SK-MEL-5 (cell line): ENCODE results near the gene LYRM2. TPM values are rescaled to one million over a fixed set of nuclear protein-coding genes. Genes with fewer than 3 reads are reported as not detected.
A peak's percentile ranks its signal among the peaks of the same experiment; 100 is the strongest.

Source experiments
- DNase-seq: peaks from one replicate; pipeline ENCODE4 v3.0.0-alpha.2; 2016; ENCODE audit warnings: low read depth, low spot score
- in situ Hi-C: cut with HindIII; loops from 2 replicates; pipeline ENCODE4 v1.10.0; 2016; ENCODE audit warnings: low sequenced_read_pairs, high pct_unique_total_duplicates, low pct_unique_long_range_greater_than_20kb
- total RNA-seq: library from RNA; depleted of rRNA; stranded (reverse); fragments of >200 nt; shearing (Covaris generic); gene quantifications from 2 replicates; pipeline ENCODE4 v1.2.3, GENCODE V29; 2014

Gene LYRM2
- total RNA-seq, 1 experiment from 2014 or later, result 35.2 TPM

GRCh38 chr6:89575562-89575960, 63.0 kb downstream of the LYRM2 start:
- in situ Hi-C loops, result no loop called here
- no peak for DNase-seq

GRCh38 chr6:89574910-89575561, 63.5 kb downstream of the LYRM2 start:
- DNase-seq, result no peak
- in situ Hi-C loops, result no loop called here

GRCh38 chr6:89567630-89568390, 70.7 kb downstream of the LYRM2 start:
- no peak for DNase-seq
- in situ Hi-C loops, result no loop called here

- in situ Hi-C loops, result no loop called here
- DNase-seq, result no peak
Measured at GRCh38 chr6:89566930-89567629, 71.5 kb downstream of the LYRM2 start.

- DNase-seq, result no peak
- in situ Hi-C loops, result no loop called here
Measured at GRCh38 chr6:89566008-89566800, 72.3 kb downstream of the LYRM2 start.

GRCh38 chr6:89564752-89565427, 73.7 kb downstream of the LYRM2 start:
- DNase-seq, result no peak
- in situ Hi-C loops, result no loop called here

- in situ Hi-C loops, result no loop called here
- DNase-seq, result no peak
Measured at GRCh38 chr6:89563866-89564265, 74.7 kb downstream of the LYRM2 start.

- in situ Hi-C loops, result no loop called here
- DNase-seq, result peak; percentile 22
Measured at GRCh38 chr6:89562093-89562973, 76.2 kb downstream of the LYRM2 start.

- DNase-seq, result no peak
Measured at GRCh38 chr6:89559487-89559886, 79.1 kb downstream of the LYRM2 start.

GRCh38 chr6:89555806-89556205, 82.7 kb downstream of the LYRM2 start:
- in situ Hi-C loops, result no loop called here
- no peak for DNase-seq

More at GRCh38 chr6:89559487-89559886, 79.1 kb downstream of the LYRM2 start:
- in situ Hi-C loops, result no loop called here

GRCh38 chr6:89555031-89555430, 83.5 kb downstream of the LYRM2 start:
- DNase-seq, result no peak
- in situ Hi-C loops, result no loop called here

- in situ Hi-C loops, result no loop called here
- DNase-seq, result no peak
Measured at GRCh38 chr6:89554106-89554505, 84.4 kb downstream of the LYRM2 start.

GRCh38 chr6:89553431-89553830, 85.1 kb downstream of the LYRM2 start:
- in situ Hi-C loops, result no loop called here
- DNase-seq, result no peak

GRCh38 chr6:89547281-89547680, 91.3 kb downstream of the LYRM2 start:
- in situ Hi-C loops, result no loop called here
- DNase-seq, result no peak

GRCh38 chr6:89542866-89543265, 95.7 kb downstream of the LYRM2 start:
- in situ Hi-C loops, result no loop called here
- DNase-seq, result no peak

- no peak for DNase-seq
- in situ Hi-C loops, result no loop called here
Measured at GRCh38 chr6:89542081-89542857, 96.3 kb downstream of the LYRM2 start.
